Right hindlimb (tissue), 1 donor: ENCODE measurements around the gene EBF3.
A peak's percentile ranks its signal among the peaks of the same experiment; 100 is the strongest.

Experiments used
- DNase-seq: peaks from one replicate; pipeline ENCODE4 v3.0.0-alpha.2; 2018

Gene EBF3

DNA sequence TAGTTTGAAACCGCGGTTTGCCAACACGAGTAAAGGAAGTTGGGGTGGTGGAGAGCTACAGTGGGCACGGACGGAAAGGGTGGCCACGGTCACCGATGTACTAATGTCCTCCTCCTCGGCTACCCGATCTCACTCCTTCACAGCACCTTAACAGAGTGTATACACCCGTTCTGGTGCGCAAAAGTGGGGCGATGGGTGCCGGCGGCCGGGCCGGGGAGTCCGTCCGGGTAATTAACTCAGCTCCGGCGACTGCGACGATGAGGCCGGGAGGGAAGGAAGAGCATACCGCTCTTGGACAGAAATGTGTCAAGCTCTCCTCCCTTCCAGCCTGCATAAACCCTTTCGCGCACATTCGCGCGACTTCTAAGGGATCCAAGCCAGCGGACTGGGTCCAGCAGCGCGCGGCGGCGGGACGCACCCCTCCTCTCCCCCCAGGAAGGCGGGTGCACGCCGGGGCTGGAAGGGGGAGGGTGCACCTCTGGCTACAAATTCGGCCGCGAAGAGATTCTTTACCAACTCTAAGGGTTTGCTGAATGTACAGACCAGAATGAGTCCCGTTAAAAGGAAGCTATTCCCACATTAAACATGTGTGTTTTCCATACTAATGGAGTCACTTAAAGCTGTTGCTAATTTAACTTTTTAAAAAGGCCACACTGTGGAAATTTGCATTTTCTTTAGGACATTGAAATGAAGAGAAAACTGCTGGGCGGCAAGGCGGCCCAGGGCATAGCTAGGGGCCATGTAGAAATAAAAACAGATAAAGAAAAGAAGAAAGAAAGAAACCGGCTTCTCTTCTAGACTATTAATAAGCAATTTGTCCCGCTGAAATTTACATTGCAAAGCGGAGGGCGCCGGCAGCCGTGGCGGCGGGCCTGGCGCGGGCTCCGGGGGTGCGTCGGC is 6.6 kb upstream of the EBF3 start:
- DNase-seq, result peak; percentile 89

GRCh38 chr10:129969911-129970464 is 5.9 kb upstream of the EBF3 start:
- DNase-seq, result no peak

- DNase-seq, result peak; percentile 61
These were observed 5.3 kb upstream of the EBF3 start for GRCh38 chr10:129969184-129969910.

- DNase-seq, result peak; percentile 92
These were observed 4.7 kb upstream of the EBF3 start for GRCh38 chr10:129968853-129969183.

DNA sequence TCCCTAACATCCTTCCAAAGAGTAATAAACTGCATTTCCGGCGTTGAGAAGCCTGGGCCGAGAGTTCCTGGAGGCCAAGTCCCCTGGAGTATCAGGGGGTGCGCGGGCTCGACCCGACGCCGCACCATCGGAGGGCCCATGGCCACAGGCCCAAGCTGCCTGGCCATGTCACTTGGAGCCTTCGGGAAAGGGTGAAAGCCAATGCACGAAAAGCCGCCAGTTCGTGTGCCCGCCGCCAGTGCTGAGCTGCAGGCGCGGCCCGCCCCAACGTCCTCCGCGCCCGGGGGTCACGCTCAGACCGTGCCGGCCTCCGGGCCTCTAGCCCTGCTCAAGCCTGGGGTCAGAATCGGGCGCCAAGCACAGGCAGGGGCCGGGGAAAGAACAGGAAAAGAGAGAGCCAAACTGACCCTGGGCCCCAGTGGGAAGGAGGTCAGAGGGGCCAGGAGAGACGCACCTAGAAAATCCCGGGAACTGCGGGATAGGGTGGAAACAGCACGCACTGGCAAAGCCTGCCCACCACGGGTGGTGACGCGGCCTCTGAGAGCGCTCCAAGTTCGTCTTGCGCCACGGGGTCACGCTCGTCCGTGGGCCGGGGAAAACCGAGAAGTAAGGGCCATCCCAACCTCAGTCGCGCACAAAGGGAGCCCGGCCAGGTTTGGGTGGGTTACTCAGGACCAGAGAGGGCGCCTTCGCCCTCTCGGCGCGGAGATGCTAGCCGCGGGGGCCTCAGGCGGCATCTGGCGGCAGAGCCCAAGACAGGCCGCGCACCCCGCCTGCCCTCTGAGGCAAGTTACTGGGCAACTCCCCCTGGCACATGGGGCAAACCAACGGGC is 4.2 kb upstream of the EBF3 start:
- no peak for DNase-seq

GRCh38 chr10:129967579-129968019 is 3.5 kb upstream of the EBF3 start:
- DNase-seq, result no peak

GRCh38 chr10:129966889-129967578 is 3.0 kb upstream of the EBF3 start:
- DNase-seq, result no peak

- no peak for DNase-seq
These were observed 2.4 kb upstream of the EBF3 start for GRCh38 chr10:129966370-129966888.

GRCh38 chr10:129965959-129966358 is 1.9 kb upstream of the EBF3 start:
- DNase-seq, result peak; percentile 69

GRCh38 chr10:129965425-129965808 is 1.3 kb upstream of the EBF3 start:
- no peak for DNase-seq

DNA sequence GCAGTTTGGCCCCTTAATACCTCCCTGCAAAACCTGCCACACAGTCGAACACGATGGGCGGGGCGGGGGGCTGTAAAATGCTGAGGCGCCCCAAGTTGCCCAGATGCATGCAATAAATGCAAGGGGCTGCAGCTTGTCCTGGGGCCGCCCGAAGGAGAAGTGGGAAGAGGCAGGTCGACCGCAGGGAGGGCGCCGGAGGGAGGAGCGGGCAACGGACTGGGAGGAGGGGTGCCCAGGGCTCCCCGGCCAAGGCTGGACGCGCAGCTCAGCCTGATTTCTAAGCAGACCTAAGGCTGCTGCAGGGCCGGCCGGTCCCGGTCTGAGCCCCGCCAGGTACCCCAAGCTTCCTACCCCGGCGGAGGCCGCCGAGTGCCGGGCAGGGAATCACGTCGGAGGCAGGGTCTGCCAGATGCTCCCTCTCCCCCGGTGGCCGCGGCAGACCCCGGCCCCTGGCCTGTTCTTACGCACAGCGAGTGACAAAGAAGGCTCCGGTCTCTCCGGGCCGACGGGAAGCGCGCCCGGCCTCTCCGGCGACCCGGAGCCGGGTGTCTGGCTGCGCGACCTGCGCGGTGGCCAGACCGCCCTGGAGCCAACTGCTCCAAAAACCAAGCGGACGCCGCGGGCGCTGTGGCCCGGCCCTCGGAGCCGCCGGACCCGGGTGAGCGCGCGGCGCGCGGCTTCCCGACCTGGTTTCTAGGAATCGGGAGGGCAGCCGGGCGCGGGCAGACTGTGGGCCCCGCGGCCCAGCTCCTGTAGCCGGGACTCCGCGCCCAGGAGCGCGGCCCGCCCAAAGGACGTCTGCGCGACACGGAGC is 744 bp upstream of the EBF3 start:
- peak; percentile 72 for DNase-seq

DNA sequence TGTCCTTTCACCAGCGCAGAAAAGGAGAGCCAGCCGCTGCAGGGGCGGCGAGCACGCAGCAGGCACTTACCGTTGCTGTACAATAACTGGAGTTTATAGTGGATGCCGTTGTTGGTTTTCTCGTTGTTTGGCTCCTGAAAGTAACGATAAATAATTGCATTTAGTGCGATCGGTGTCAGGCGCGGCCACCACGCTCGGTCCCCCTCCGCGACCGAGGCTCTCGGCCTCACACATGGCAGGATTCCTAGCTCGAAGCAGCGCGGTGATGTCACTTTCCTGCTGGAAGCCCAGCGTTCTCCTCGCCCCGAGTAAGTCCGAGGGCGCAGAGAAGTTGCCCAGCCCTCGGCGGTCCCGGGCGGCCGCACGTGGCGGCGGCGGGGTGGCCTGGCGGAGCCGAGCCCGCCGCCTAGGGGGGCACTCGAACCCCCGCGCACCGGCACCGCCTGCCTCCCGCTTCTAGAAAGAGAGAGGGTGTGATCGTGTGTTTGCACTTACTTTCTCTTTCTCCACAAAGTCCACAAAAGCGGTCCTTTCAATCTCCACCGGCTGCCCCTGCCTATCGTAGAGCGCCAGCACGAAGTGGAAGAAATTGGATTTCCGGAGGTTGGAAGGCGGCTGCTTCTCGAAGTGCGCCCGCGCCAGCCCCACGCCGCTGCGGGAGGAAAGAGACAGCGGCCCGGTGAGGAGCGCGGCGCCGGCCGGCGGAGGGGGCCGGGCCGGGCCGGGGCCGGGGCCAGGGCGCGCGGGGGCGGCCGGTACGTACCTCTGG is 1.0 kb downstream of the EBF3 start:
- peak; percentile 53 for DNase-seq

GRCh38 chr10:129962031-129962871 is 1.8 kb downstream of the EBF3 start:
- peak; percentile 58 for DNase-seq

DNA sequence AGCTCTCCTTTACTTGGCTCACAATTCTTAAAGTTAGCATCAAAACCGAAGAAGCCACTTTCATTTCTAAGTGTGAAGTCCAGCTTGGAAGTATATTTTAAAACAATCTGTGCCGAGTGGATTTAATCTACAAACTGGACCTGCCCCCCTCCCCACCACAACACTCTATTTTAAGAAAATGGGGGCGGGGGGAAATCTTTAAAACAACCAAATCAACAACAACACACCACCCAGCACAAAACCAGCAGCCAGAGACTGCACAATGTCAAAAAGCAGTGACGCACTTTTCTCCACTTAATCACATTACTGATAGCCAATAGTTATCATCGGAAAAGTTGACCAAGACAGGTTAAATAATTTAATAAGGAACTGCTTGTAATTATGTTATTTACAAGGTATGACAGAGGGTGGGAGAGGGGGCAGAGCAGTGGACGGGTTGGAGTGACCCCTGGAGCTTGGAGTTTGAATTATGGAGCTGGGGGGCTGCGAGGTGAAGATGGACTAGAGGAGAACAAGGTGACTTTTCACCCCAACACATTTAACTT is 2.8 kb downstream of the EBF3 start:
- DNase-seq, result peak; percentile 42

GRCh38 chr10:129960481-129961156 is 3.5 kb downstream of the EBF3 start:
- no peak for DNase-seq

GRCh38 chr10:129959544-129960480 is 4.3 kb downstream of the EBF3 start:
- peak; percentile 59 for DNase-seq
